NCI-H82 treated with DMSO at 0.1 percent for 48 hours (cell line): ENCODE data around the gene SPRR4.
"Not testable (repeated sequence)": the region's sequence is repeated elsewhere in the genome, so short reads cannot be mapped to it uniquely, and the experiment has no call there.

Source experiments
- DNase-seq: peaks from one replicate; lab custom pipeline; 2025; ENCODE audit not compliant: unreplicated experiment; lab: John Stamatoyannopoulos, UW

The SPRR4 gene

DNA sequence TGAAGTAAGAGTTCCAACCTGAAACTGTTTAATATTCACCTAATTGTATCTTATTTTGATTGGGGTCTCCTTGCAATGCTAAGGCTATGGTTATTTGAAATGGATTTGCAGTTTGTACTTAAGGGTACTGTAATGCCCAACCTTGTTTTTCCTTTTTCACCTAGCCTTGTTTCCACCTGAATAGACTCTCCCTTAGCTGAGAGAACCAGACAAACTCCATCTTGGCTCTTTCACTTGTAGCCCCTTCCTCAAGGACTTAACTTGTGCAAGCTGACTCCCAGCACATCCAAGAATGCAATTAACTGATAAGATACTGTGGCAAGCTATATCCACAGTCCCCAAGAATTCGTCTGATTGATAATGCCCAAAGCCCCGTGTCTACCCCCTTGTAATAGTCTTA is 51.4 kb downstream of the SPRR4 start:
- not testable (repeated sequence) for DNase-seq
